ENCODE results near the gene CD52.
A peak's percentile ranks its signal among the peaks of the same experiment; 100 is the strongest.

CD52 gene

GRCh38 chr1:26338670-26339069 is 20.9 kb downstream of the CD52 start (continued):
- TF ChIP-seq ZNF174 (tag by site-specific recombination; IDR thresholded peaks at IDR 0.05) (no peak), ZNF785 (tag by site-specific recombination; IDR thresholded peaks at IDR 0.05) (no peak), ZNF654 (tag by site-specific recombination; IDR thresholded peaks at IDR 0.05; ENCODE audit: low read depth) (no peak), ZNF623 (tag by site-specific recombination; IDR thresholded peaks at IDR 0.05) (peak; percentile 54), ZNF366 (tag by site-specific recombination; conservative IDR thresholded peaks at IDR 0.05) (no peak), SCRT1 (tag by site-specific recombination; IDR thresholded peaks at IDR 0.05; ENCODE audit: borderline replicate concordance) (peak; percentile 48; the same call in 1 of the 2 replicates), PRDM6 (tag by site-specific recombination; IDR thresholded peaks at IDR 0.05) (no peak), ZNF121 (tag by site-specific recombination; IDR thresholded peaks at IDR 0.05) (no peak), ZNF776 (tag by site-specific recombination; IDR thresholded peaks at IDR 0.05; ENCODE audit: borderline replicate concordance) (no peak), ZNF792 (tag by site-specific recombination; IDR thresholded peaks at IDR 0.05) (no peak), ZNF664 (tag by site-specific recombination; IDR thresholded peaks at IDR 0.05) (no peak)
- TF ChIP-seq, protein P1, sequence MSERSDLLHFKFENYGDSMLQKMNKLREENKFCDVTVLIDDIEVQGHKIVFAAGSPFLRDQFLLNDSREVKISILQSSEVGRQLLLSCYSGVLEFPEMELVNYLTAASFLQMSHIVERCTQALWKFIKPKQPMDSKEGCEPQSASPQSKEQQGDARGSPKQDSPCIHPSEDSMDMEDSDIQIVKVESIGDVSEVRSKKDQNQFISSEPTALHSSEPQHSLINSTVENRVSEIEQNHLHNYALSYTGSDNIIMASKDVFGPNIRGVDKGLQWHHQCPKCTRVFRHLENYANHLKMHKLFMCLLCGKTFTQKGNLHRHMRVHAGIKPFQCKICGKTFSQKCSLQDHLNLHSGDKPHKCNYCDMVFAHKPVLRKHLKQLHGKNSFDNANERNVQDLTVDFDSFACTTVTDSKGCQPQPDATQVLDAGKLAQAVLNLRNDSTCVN (tag by site-specific recombination; optimal IDR thresholded peaks at IDR 0.05): no peak

DNA sequence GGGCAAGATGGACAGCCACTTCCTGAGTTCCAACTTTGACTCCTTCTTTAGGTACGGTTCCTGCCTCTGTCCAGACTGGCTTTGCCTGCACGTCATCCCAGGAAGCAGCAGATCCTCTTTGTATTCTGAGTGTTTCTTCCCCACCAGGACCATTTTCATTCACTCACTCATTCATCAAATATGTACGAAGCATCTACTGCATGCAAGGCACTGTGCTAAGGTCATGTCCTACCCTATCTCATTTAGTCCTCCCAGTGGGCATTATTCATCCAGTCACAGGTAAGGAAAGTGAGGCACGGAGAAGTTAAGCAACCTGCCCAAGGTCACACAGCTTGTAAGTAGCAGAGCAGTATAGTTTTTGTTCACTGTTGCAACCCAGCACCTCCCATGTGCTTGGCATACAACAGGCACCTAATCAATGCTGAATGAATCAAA is 22.3 kb downstream of the CD52 start:
- ChIA-PET POLR2A (no interaction called here), CTCF (interaction anchor here (1.4 kb wide), 1 partner anchor 55 kb away, joined by 3 read pairs; no protein-coding TSS in a partner anchor)
- H3K4me1 ChIP-seq (ENCODE audit: control insufficient read depth, insufficient read depth, low read length): no peaks in the 10 kb centered on the region
- H3K9me3 ChIP-seq (ENCODE audit: control insufficient read depth, insufficient read depth, low read depth, low read length): no peaks in the 10 kb centered on the region
- no peak overlapping the region for H3K27ac ChIP-seq (ENCODE audit: extremely low read depth, low read depth, low read length)
- no peak overlapping the region for H3K4me3 ChIP-seq (ENCODE audit: low read depth, low read length)
- TF ChIP-seq ZNF664 (tag by site-specific recombination; IDR thresholded peaks at IDR 0.05): peak; percentile 51; the same call in 1 of the 2 replicates
- TF ChIP-seq, protein P2, sequence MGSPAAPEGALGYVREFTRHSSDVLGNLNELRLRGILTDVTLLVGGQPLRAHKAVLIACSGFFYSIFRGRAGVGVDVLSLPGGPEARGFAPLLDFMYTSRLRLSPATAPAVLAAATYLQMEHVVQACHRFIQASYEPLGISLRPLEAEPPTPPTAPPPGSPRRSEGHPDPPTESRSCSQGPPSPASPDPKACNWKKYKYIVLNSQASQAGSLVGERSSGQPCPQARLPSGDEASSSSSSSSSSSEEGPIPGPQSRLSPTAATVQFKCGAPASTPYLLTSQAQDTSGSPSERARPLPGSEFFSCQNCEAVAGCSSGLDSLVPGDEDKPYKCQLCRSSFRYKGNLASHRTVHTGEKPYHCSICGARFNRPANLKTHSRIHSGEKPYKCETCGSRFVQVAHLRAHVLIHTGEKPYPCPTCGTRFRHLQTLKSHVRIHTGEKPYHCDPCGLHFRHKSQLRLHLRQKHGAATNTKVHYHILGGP (tag by site-specific recombination; IDR thresholded peaks at IDR 0.05): no peak
- no peaks in the 10 kb centered on the region for H3K36me3 ChIP-seq (ENCODE audit: control insufficient read depth in 2 of 2, insufficient read depth in 1 of 2, low read length in 2 of 2)

- POLR2A ChIA-PET: interaction anchor here (0.6 kb wide), 1 partner anchor 19 kb away, joined by 5 read pairs; no protein-coding TSS in a partner anchor
- H3K9me3 ChIP-seq (ENCODE audit: control insufficient read depth, insufficient read depth, low read depth, low read length): no peaks in the 10 kb centered on the region
- H3K36me3 ChIP-seq (ENCODE audit: control insufficient read depth in 2 of 2, insufficient read depth in 1 of 2, low read length in 2 of 2): no peaks in the 10 kb centered on the region
- H3K4me1 ChIP-seq (ENCODE audit: control insufficient read depth, insufficient read depth, low read length): no peaks in the 10 kb centered on the region
- H3K27ac ChIP-seq (ENCODE audit: extremely low read depth, low read depth, low read length): no peak overlapping the region
- CTCF ChIA-PET: no interaction called here
- no peak overlapping the region for H3K4me3 ChIP-seq (ENCODE audit: low read depth, low read length)
- TF ChIP-seq YY2 (tag by site-specific recombination; IDR thresholded peaks at IDR 0.05) (no peak), REPIN1 (tag by site-specific recombination; IDR thresholded peaks at IDR 0.05; ENCODE audit: low read depth) (no peak), RBAK (tag by site-specific recombination; IDR thresholded peaks at IDR 0.05) (no peak), ZNF16 (tag by site-specific recombination; IDR thresholded peaks at IDR 0.05; ENCODE audit: low read depth) (no peak), ZNF549 (tag by site-specific recombination; IDR thresholded peaks at IDR 0.05) (no peak), SETDB1 (IDR thresholded peaks at IDR 0.05; ENCODE audit: insufficient read length, low read length) (no peak), ZNF202 (tag by site-specific recombination; IDR thresholded peaks at IDR 0.05; ENCODE audit: borderline replicate concordance) (no peak), ZNF571 (tag by site-specific recombination; IDR thresholded peaks at IDR 0.05) (no peak), ZFP37 (tag by site-specific recombination; IDR thresholded peaks at IDR 0.05) (no peak), ZNF404 (tag by site-specific recombination; IDR thresholded peaks at IDR 0.05) (no peak), ZNF24 (tag by site-specific recombination; IDR thresholded peaks at IDR 0.05) (no peak), OSR2 (tag by site-specific recombination; IDR thresholded peaks at IDR 0.05) (no peak), ZNF621 (tag by site-specific recombination; IDR thresholded peaks at IDR 0.05) (no peak), ZNF426 (tag by site-specific recombination; IDR thresholded peaks at IDR 0.05) (no peak), ZSCAN16 (tag by site-specific recombination; IDR thresholded peaks at IDR 0.05) (no peak)
- TF ChIP-seq, protein P3, sequence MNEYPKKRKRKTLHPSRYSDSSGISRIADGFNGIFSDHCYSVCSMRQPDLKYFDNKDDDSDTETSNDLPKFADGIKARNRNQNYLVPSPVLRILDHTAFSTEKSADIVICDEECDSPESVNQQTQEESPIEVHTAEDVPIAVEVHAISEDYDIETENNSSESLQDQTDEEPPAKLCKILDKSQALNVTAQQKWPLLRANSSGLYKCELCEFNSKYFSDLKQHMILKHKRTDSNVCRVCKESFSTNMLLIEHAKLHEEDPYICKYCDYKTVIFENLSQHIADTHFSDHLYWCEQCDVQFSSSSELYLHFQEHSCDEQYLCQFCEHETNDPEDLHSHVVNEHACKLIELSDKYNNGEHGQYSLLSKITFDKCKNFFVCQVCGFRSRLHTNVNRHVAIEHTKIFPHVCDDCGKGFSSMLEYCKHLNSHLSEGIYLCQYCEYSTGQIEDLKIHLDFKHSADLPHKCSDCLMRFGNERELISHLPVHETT (tag by site-specific recombination; IDR thresholded peaks at IDR 0.05): no peak
These were observed 26.6 kb downstream of the CD52 start for GRCh38 chr1:26344147-26344920.

Data from HEK293 (cell line).